IPS-18c (cell line): ENCODE data around the gene TAS2R42.

Experiments used
- H3K4me3 ChIP-seq: 2 replicates; pipeline ENCODE4 v1.7.0; 2013; ENCODE audit warnings: low read depth, mild to moderate bottlenecking, low read length, moderate library complexity; ENCODE audit not compliant: insufficient read depth
- H3K9me3 ChIP-seq: one replicate; pipeline ENCODE4 v1.6.1; 2013; ENCODE audit warnings: mild to moderate bottlenecking, low read length, moderate library complexity; ENCODE audit not compliant: control insufficient read depth, insufficient read depth

Gene TAS2R42

GRCh38 chr12:11154400-11154925, 32.3 kb downstream of the TAS2R42 start:
- no peak overlapping the region for H3K4me3 ChIP-seq
- H3K9me3 ChIP-seq: no peaks in the 10 kb centered on the region

DNA sequence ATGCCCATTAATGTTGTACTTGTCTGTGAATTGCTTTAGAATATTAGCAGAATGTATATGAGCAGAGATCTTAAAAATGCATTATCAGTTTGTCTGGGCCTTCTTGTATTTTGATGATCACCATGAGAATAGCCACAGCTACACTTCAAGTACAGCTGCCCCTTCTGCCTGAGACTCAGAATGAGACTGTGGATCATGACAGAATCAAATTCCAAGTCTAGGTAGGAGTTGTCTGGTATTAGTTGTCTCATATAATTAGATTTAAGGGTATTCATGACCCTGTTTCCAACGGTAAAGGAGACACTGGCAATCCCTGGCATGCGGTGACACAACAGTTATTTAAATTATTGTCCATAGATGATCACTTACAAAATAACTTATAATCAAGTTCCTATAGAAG, 34.0 kb downstream of the TAS2R42 start:
- Histone ChIP-seq H3K4me3 (no peak overlapping the region), H3K9me3 (no peaks in the 10 kb centered on the region)

DNA sequence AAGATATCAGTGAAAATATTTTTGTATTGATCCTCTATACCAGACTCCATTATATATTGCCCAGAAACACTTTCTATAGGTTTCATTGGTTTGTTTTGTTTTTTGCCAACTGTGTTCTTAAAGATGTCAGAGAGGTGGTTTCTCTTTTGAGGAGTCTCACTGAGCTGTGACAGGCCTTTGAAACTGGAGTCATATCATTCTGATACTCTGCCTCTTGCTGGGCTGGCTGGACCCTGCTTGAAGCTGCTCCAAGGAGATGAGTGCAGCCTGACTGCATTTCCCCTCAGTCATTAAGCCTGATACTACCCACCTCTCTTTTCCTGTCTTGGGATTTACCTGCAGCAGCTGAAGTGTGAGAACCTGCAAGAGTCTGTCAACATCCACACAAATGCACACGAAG, 35.9 kb downstream of the TAS2R42 start:
- H3K4me3 ChIP-seq: no peak overlapping the region

DNA sequence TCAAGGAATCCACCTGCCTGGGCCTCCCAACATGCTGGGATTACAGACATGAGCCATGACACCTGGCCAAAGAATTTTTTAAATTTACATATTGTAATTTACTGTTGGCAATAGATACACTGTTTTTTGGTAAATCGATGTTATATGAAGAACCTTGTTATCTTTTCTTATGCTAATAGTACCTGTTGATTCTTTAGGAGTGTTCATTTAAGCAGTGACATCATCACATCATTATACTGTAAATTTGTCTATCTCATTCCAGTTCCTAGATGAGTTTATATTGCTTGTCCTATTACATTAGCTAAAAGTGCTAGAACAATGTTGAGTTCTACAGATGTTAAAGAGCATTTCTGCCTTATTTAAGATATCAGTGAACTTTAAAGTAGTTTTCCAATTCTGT, 39.3 kb downstream of the TAS2R42 start:
- Histone ChIP-seq H3K9me3 (no peaks in the 10 kb centered on the region), H3K4me3 (no peak overlapping the region)

More for the DNA sequence above, 35.9 kb downstream of the TAS2R42 start:
- H3K9me3 ChIP-seq: no peaks in the 10 kb centered on the region

DNA sequence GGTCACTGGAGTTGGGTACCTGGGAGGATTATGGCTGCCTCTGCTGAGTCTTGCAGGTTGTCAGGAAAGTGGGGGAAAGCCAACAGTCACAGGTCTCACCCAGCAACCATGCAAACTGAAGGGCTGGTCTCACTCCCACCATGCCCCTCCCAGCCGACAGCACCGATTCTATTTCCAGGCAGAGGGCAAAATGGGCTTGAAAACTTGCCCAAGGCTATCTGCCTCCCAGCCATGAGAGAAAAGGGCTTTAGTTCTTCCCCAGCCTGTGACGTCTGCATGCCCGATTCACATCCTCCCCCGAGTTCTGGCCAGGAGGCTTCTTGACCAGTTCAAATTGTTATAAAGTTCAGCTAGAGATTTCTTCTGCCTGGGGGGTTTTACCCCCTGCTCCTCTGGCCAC, 42.4 kb downstream of the TAS2R42 start:
- no peak overlapping the region for H3K4me3 ChIP-seq
- H3K9me3 ChIP-seq: no peaks in the 10 kb centered on the region

- Histone ChIP-seq H3K4me3 (no peak overlapping the region), H3K9me3 (no peaks in the 10 kb centered on the region)
Observed at GRCh38 chr12:11143352-11143751, 43.4 kb downstream of the TAS2R42 start.

- H3K4me3 ChIP-seq: no peak overlapping the region
Observed at GRCh38 chr12:11136075-11136474, 50.7 kb downstream of the TAS2R42 start.

More at GRCh38 chr12:11136075-11136474, 50.7 kb downstream of the TAS2R42 start:
- H3K9me3 ChIP-seq: no peaks in the 10 kb centered on the region
